ENCODE measurements around the gene DYRK1A.

The DYRK1A gene

DNA sequence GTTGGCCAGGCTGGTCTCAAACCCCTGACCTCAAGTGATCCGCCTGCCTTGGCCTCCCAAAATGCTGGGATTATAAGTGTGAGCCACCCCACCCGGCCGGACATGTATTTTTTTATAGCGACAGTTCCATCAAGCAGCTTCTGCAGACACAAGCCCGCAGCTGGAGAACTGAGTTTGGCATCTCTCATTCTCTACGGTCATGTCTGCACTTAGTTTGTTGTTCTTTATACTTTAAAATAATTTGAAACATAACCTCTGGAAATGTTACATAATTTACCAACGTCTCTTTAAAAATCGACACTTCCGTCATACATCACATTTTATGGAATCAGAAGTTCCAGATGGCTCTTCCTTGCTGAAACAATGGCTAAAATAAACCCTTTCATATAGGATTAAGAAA is 183.6 kb downstream of the DYRK1A start:
- Histone ChIP-seq H3K36me3 (ENCODE audit: insufficient read depth, low read length) (no peaks in the 10 kb centered on the region), H3K27me3 (ENCODE audit: insufficient read depth, low read length) (0 out of 2 replicates have a peak, but pooled peaks cover 3% of the 10 kb centered on the region), H3K4me3 (ENCODE audit: low read depth, low read length) (no peak overlapping the region), H3K79me2 (ENCODE audit: control insufficient read depth, insufficient read depth, low read length, unreplicated experiment) (no peaks in the 10 kb centered on the region), H3K4me1 (ENCODE audit: control insufficient read depth, insufficient read depth, low read length, unreplicated experiment) (no peaks in the 10 kb centered on the region), H2AFZ (ENCODE audit: low read length, unreplicated experiment) (no peak overlapping the region), H3K27ac (ENCODE audit: low read depth, low read length) (no peak overlapping the region)

DNA sequence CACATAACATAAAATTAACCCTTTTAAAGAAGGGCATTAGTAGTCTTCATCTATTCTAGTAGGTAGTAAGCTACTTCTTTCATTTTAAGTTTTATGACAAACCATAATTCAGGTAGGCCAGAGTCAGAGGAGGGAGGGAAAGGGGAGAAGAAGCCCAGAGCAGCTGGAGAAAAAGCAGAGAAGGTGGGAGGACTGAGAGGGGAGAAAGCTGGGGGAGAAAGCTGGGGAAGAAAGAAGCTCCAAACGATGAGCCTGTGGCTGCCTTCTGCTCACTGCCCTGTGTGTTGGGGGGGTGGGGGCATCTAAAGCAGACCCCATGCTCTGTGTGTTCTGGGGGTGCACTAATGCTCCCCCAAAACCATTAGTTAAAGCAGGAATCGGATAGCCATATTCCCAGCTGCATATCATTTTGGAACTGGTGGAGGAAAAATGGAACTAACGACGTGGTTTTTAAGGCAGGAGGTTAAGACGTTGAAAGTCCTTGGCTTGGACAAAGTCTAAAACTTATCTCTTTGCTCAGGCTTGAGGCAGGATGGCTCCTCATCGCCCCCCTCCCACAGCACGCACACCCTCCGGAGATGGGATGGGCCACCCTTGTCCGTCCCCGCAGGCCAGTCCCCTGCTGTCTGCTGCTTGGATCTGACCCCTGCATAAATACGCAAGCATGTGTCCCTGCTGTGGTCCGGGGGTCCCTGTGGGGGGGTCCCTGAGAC is 184.2 kb downstream of the DYRK1A start:
- H3K4me1 ChIP-seq (ENCODE audit: control insufficient read depth, insufficient read depth, low read length, unreplicated experiment) = no peaks in the 10 kb centered on the region
- H3K27me3 ChIP-seq (ENCODE audit: insufficient read depth, low read length) = 0 out of 2 replicates have a peak, but pooled peaks cover 3% of the 10 kb centered on the region
- H3K27ac ChIP-seq (ENCODE audit: low read depth, low read length) = no peak overlapping the region
- no peak overlapping the region for H2AFZ ChIP-seq (ENCODE audit: low read length, unreplicated experiment)
- no peaks in the 10 kb centered on the region for H3K36me3 ChIP-seq (ENCODE audit: insufficient read depth, low read length)
- H3K4me3 ChIP-seq (ENCODE audit: low read depth, low read length) = no peak overlapping the region
- H3K79me2 ChIP-seq (ENCODE audit: control insufficient read depth, insufficient read depth, low read length, unreplicated experiment) = no peaks in the 10 kb centered on the region

DNA sequence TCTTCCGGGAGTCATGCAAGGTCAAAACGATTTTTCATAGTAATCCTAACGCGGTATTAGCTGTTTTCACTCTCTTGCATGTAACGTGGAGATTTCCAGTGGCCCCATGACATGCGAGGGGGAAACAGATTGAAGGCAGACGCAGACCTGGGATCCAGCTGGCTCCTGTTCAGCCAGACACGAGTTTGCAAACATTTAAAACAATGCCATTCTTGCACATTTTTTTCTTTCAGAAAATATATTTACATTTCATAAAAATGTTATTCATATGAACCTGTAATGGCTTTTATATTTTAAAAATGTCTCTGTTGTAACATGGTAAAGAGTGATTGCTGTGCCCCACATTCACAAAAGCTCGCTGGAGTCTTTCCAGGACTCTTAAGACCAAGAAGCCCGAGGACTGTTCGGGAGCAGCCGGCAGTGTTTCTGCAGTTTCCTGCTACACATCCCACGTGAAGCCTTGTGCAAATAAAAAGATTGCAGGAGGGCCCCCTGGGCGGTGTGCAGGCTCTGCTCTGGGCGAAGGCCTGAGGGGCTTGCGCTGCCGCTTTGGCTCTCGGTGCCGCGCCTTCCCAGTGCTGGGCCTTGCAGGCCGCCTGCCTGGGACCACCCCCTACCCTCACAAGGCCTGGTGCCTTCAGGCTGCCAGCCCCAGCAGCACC is 184.9 kb downstream of the DYRK1A start:
- Histone ChIP-seq H3K79me2 (ENCODE audit: control insufficient read depth, insufficient read depth, low read length, unreplicated experiment) (no peaks in the 10 kb centered on the region), H3K36me3 (ENCODE audit: insufficient read depth, low read length) (no peaks in the 10 kb centered on the region), H3K27me3 (ENCODE audit: insufficient read depth, low read length) (0 out of 2 replicates have a peak, but pooled peaks cover 3% of the 10 kb centered on the region), H3K4me1 (ENCODE audit: control insufficient read depth, insufficient read depth, low read length, unreplicated experiment) (no peaks in the 10 kb centered on the region), H3K27ac (ENCODE audit: low read depth, low read length) (no peak overlapping the region), H2AFZ (ENCODE audit: low read length, unreplicated experiment) (no peak overlapping the region), H3K4me3 (ENCODE audit: low read depth, low read length) (no peak overlapping the region)

DNA sequence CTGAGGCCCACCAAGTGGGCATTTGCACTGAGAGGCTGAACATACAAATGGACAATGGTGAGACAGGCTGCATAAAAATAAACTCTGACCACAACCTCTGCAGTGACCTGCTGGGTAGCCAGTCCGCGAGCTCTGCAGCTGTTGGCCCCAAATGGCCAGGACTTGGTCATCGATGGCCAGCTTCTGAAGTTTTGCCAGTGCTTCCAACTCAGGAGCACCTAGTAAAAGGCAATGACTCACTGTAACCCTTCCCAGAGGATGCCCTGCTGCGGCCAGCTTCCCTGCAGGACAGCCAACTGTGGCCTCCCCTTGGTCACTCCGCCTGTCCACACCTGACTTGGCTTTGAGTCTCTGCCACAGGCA is 185.4 kb downstream of the DYRK1A start:
- no peak overlapping the region for H2AFZ ChIP-seq (ENCODE audit: low read length, unreplicated experiment)
- no peaks in the 10 kb centered on the region for H3K79me2 ChIP-seq (ENCODE audit: control insufficient read depth, insufficient read depth, low read length, unreplicated experiment)
- H3K4me3 ChIP-seq (ENCODE audit: low read depth, low read length) = no peak overlapping the region
- no peaks in the 10 kb centered on the region for H3K36me3 ChIP-seq (ENCODE audit: insufficient read depth, low read length)
- 0 out of 2 replicates have a peak, but pooled peaks cover 3% of the 10 kb centered on the region for H3K27me3 ChIP-seq (ENCODE audit: insufficient read depth, low read length)
- no peak overlapping the region for H3K27ac ChIP-seq (ENCODE audit: low read depth, low read length)
- no peaks in the 10 kb centered on the region for H3K4me1 ChIP-seq (ENCODE audit: control insufficient read depth, insufficient read depth, low read length, unreplicated experiment)

DNA sequence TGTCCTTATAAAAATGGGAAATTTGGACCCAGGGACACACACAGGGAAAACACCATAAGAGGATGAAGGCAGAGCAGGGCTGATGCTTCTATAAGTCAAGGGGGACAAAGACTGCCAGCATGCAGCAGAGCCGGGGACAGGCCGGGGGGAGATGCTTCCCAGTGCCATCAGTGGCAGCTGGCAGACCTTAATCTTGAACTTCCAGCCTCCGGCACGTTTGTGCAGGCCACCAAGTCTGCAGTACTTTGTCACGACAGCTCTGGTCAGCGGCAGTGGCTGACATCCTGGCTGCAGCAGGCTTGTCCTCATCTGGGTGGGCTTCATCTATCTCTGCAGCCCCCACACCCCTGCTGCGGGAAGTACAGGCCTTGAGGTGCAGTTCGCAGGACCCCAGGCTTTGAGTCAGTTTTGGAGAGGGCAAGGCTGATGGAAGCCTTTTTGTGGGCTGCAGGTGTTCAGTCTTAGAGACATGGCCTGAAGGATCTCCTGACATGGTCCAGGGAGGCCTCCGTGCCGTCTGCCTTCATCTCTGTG is 186.0 kb downstream of the DYRK1A start:
- no peaks in the 10 kb centered on the region for H3K4me1 ChIP-seq (ENCODE audit: control insufficient read depth, insufficient read depth, low read length, unreplicated experiment)
- no peak overlapping the region for H2AFZ ChIP-seq (ENCODE audit: low read length, unreplicated experiment)
- no peaks in the 10 kb centered on the region for H3K79me2 ChIP-seq (ENCODE audit: control insufficient read depth, insufficient read depth, low read length, unreplicated experiment)
- no peak overlapping the region for H3K4me3 ChIP-seq (ENCODE audit: low read depth, low read length)
- no peak overlapping the region for H3K27ac ChIP-seq (ENCODE audit: low read depth, low read length)
- 0 out of 2 replicates have a peak, but pooled peaks cover 3% of the 10 kb centered on the region for H3K27me3 ChIP-seq (ENCODE audit: insufficient read depth, low read length)
- H3K36me3 ChIP-seq (ENCODE audit: insufficient read depth, low read length) = no peaks in the 10 kb centered on the region

DNA sequence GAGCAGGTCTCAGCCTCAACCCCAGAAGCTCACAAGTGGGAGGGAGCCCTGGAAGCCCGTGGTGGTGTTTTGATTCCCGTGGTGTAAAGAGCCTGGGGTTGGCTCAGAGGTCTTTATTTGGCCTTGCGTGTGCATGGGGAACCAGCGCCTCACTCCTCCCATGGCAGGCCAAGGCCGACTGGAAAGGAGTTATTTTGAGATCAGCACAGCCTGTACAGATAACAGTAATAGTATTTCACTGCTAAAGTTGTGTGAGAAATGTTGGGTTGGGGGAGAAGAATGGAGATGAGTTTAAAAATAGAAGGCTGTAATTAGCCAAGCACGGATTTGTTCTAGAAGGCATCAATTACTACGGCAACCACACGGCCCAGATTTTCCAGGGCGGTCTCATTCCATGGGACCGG is 186.5 kb downstream of the DYRK1A start:
- H2AFZ ChIP-seq (ENCODE audit: low read length, unreplicated experiment) = no peak overlapping the region

DNA sequence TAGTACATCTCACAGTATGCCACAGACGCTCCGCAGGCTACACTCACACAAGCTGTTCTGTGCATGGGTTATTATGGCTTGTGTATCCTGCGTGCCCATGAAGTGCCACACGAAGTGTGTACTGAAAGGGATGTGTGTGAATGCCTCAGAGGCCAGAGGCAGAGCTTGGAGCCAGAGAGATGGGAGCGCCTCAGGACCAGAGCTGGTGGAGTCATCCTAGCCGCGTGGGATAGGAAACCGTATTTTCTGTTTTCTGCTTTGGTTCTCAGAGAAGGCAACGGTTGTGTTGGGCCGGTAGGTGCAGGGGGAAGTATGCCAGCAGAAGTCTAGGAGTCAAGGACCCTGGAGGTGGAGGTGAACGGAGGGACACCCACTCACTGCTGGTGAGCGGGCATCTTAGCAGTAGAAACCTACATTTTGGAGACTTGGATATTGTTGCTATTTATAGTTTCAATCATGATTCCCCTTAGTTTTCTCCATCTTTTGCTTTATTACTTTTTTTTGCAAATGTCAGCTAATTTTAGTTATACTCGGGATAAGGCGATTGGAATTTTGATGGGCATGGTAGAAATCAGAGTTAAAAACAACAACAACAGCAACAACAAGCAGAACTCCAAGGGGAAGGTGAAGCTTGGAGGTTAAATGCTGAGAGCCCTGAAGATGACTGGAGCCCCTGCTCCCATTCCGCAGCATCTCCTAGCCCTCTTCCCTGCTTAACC is 188.2 kb downstream of the DYRK1A start:
- H2AFZ ChIP-seq (ENCODE audit: low read length, unreplicated experiment) = no peak overlapping the region
- no peak overlapping the region for H3K4me3 ChIP-seq (ENCODE audit: low read depth, low read length)
- H3K4me1 ChIP-seq (ENCODE audit: control insufficient read depth, insufficient read depth, low read length, unreplicated experiment) = no peaks in the 10 kb centered on the region
- H3K27ac ChIP-seq (ENCODE audit: low read depth, low read length) = no peak overlapping the region
- 0 out of 2 replicates have a peak, but pooled peaks cover 3% of the 10 kb centered on the region for H3K27me3 ChIP-seq (ENCODE audit: insufficient read depth, low read length)
- H3K36me3 ChIP-seq (ENCODE audit: insufficient read depth, low read length) = no peaks in the 10 kb centered on the region
- H3K79me2 ChIP-seq (ENCODE audit: control insufficient read depth, insufficient read depth, low read length, unreplicated experiment) = no peaks in the 10 kb centered on the region

More for the DNA sequence above, 186.5 kb downstream of the DYRK1A start:
- no peaks in the 10 kb centered on the region for H3K79me2 ChIP-seq (ENCODE audit: control insufficient read depth, insufficient read depth, low read length, unreplicated experiment)
- no peaks in the 10 kb centered on the region for H3K4me1 ChIP-seq (ENCODE audit: control insufficient read depth, insufficient read depth, low read length, unreplicated experiment)
- H3K36me3 ChIP-seq (ENCODE audit: insufficient read depth, low read length) = no peaks in the 10 kb centered on the region
- H3K27ac ChIP-seq (ENCODE audit: low read depth, low read length) = no peak overlapping the region
- H3K4me3 ChIP-seq (ENCODE audit: low read depth, low read length) = no peak overlapping the region
- H3K27me3 ChIP-seq (ENCODE audit: insufficient read depth, low read length) = 0 out of 2 replicates have a peak, but pooled peaks cover 3% of the 10 kb centered on the region

DNA sequence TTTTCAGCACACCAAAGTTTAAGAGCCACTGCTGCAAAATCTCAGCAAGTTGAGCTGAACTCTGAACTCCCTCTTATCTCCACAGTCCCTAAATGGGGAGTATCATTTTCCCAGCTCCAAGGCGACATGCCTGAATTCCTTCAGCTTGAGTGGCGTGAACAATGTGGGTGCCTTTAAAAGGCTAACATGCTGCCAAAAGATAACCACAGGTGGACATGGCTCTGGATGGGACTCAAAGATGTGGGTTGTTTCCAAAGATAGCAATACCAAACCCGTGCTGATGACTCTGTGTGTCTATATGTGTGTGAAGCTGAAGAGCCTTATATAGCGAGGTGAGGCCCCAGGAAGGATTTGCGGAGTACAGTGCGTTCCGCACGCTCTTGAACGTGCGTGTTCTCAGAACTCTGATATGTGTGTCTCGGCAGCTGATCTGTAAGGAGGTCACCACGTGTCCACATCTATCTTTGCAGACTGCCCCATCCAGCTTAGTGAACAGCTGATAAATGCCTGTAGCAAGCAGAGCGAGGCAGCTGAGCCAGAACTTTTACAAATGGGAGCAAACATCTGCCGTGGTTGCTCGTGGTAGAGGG is 189.2 kb downstream of the DYRK1A start:
- 0 out of 2 replicates have a peak, but pooled peaks cover 3% of the 10 kb centered on the region for H3K27me3 ChIP-seq (ENCODE audit: insufficient read depth, low read length)
- H2AFZ ChIP-seq (ENCODE audit: low read length, unreplicated experiment) = no peak overlapping the region
- H3K79me2 ChIP-seq (ENCODE audit: control insufficient read depth, insufficient read depth, low read length, unreplicated experiment) = no peaks in the 10 kb centered on the region
- H3K27ac ChIP-seq (ENCODE audit: low read depth, low read length) = no peak overlapping the region
- H3K36me3 ChIP-seq (ENCODE audit: insufficient read depth, low read length) = no peaks in the 10 kb centered on the region
- no peaks in the 10 kb centered on the region for H3K4me1 ChIP-seq (ENCODE audit: control insufficient read depth, insufficient read depth, low read length, unreplicated experiment)
- H3K4me3 ChIP-seq (ENCODE audit: low read depth, low read length) = no peak overlapping the region

DNA sequence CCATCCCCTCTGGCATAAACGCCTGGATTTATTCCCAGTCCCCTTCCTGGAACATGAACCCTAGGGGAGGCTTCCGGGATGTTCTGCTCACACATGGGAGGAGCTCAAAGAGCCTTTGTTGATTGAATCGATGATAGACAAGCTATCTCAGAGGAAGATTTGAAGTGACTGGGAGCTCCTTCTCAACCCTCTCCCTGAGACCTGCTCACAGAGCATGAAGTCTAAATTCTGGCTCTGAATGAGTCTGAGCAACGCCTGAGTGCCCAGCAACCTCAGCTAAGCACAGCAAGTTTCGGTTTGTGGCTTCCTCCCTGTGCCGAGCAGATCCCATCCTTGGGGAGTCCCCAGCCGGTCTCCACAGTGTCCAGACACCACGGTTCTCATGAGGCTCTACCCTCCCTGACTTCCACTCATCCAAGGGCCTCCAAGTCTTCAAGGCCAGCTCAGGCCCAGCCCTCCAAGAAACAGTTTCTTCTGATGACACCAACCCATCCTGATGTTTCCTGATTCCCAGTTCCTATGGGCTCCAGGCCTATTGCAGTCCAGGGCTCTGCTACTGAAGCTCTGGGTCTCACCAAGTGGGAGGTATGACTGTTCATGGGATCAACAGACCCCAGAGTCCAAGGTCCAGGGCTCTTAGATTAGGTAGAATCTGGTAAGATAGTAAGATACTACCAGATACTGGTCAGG is 190.8 kb downstream of the DYRK1A start:
- Histone ChIP-seq H3K4me3 (ENCODE audit: low read depth, low read length) (no peak overlapping the region), H3K4me1 (ENCODE audit: control insufficient read depth, insufficient read depth, low read length, unreplicated experiment) (no peaks in the 10 kb centered on the region), H3K36me3 (ENCODE audit: insufficient read depth, low read length) (no peaks in the 10 kb centered on the region), H2AFZ (ENCODE audit: low read length, unreplicated experiment) (no peak overlapping the region), H3K79me2 (ENCODE audit: control insufficient read depth, insufficient read depth, low read length, unreplicated experiment) (no peaks in the 10 kb centered on the region), H3K27ac (ENCODE audit: low read depth, low read length) (no peak overlapping the region), H3K27me3 (ENCODE audit: insufficient read depth, low read length) (0 out of 2 replicates have a peak, but pooled peaks cover 3% of the 10 kb centered on the region)
